HUDEP-2 (cell line): ENCODE measurements around the gene AKAP13.
A peak's percentile ranks its signal among the peaks of the same experiment; 100 is the strongest.
"Not testable (repeated sequence)": the region's sequence is repeated elsewhere in the genome, so short reads cannot be mapped to it uniquely, and the experiment has no call there.

Experiments used
- DNase-seq, 76 experiments: peaks; one replicate each; lab custom pipeline; 2025; ENCODE audit not compliant: unreplicated experiment in 76 of 76; lab: John Stamatoyannopoulos, UW

The AKAP13 gene

GRCh38 chr15:85792102-85792731, 411.8 kb downstream of the AKAP13 start:
- DNase-seq = no peak

- DNase-seq = no peak
These were observed 412.6 kb downstream of the AKAP13 start for GRCh38 chr15:85792912-85793590.

GRCh38 chr15:85793641-85794597, 413.5 kb downstream of the AKAP13 start:
- DNase-seq = peak in 4 of 76 experiments; percentile 4 to 29 (median 14)

DNA sequence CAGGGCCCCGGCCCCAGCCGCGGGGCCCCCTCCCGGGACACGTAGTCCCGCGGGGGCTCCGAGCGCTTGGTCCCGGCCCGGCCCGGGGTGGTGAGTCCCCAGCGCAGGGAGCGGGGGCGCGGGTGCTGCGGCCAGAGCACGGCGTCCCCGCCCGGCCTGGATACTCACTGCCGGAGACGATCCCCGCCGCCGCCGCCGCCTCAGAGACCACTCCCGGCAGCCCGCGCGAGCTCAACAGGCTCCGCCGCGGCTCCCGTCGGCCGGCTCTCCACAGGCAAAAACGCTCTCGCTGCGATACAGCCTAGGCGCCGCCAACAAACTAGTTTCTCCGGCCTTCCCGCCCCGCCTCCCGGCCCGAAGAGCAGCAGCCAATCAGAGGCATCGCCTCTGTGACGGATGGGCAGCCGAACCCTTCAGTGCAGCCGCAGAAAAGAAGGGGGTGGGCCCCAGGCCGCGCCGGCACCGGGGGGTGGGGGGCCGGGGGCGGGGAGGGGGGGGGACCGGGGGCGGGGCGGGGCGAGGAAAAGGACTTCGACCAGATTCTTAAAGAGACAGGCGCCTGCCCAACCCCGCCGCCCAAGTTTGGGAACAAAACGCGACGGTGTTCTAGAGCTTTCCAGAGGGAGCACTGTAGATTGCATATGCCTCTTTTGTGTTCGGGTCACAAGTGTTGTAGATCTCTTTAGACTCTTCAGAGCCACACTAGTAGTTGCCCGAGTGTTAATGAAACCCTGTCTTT, 414.4 kb downstream of the AKAP13 start, which contains the start of gene KLHL25:
Gene KLHL25 (minus strand): TSS at position 328 of the 739 bp plus-strand sequence. CDS start 25,115 bp downstream, outside the sequence.
- peak in 75 of 76 experiments; percentile 20 to 91 (median 80) for DNase-seq

DNA sequence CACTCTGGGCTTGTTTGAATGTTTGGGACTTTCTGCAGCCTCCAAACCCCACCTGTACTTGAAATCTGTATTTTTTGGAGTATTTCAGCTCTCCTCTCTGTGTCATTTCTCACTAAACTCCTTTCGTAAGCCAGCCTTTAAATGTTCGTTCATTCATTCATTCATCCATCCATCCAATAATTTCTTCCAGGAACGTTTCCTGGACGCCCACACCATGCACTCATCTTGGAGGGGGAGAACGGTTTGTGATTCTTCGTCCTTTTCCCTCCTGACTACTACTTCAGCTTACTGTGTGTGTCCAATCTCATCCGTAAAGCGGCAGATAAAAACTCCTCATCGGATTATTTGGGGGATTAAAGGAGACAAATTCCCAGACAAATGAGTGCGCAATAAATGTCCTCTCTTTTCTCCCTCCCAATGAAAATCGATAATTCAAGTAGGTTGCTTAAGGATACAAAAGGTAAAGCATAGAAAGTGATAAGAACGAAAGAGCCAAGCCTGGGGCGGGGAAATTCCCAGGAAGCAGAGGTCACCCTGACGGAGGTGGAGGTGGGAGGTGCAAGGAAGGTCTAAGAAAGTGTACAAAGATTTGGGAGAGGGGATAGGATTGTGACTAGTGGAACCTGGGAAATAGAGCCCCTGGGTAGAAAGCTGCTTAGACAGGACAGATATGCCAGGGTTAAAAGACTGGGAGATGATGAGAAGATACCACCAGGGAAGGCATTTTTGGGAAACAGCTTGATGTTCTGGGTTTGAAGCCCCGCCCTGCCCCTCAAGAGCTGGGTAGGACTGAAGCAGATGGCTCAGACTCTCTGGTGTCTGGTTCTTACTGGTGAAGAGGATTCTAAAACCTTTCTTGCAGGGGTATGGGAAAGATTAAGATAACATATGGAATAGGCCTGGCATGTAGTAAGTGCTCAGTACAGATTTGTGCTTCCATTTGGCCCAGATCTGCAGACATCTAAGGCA, 415.2 kb downstream of the AKAP13 start:
- DNase-seq = no peak

GRCh38 chr15:85796371-85796770, 416.0 kb downstream of the AKAP13 start:
- not testable (repeated sequence) for DNase-seq
